ENCODE data around the gene NRG3. TPM values are rescaled to one million over a fixed set of nuclear protein-coding genes. Genes with fewer than 3 reads are reported as not detected.

NRG3 gene
- total RNA-seq, 1 experiment from 2014 or later = 0.08 TPM

DNA sequence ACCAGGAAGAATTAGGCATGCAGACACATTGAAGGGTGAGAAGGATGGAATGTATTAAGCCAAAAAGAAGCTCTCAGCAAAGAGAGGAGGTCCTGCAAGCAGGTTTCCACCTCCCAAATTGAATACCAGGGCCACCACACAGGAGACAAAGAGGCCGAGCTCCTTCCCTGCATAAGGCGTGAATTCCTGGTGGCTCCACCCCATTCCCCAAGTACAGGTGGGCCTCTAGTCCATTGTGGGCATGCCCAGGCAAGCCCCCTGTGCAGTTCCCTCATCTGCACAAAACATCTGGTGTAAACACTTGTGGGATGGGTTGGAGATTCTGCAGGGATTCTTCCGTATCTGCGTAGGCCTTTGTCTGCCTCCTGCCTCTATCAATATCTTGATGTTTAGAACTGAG, 817.5 kb downstream of the NRG3 start:
- H3K36me3 ChIP-seq (ENCODE audit: control insufficient read depth, insufficient read depth, low read length) = no peaks in the 10 kb centered on the region
- no peak for ATAC-seq
- no peaks in the 10 kb centered on the region for H3K4me1 ChIP-seq (ENCODE audit: control insufficient read depth, insufficient read depth, low read length)
- BruUV-seq (replicated peaks) = no TSS peak
- H3K9me3 ChIP-seq (ENCODE audit: control insufficient read depth, insufficient read depth, low read depth, low read length) = no peaks in the 10 kb centered on the region
- DNase-seq (ENCODE audit: low read depth, low spot score) = no peak
- intact Hi-C loops (cut with micrococcal nuclease; ENCODE audit: unreplicated experiment) (no loop called here), in situ Hi-C loops (cut with HindIII; ENCODE audit: low pct_unique_long_range_greater_than_20kb, low sequenced_read_pairs) (no loop called here)
- no peak overlapping the region for H3K4me3 ChIP-seq (ENCODE audit: low read depth in 2 of 2, low read length in 2 of 2)
- CTCF ChIA-PET = no interaction called here
- TF ChIP-seq, protein P1, sequence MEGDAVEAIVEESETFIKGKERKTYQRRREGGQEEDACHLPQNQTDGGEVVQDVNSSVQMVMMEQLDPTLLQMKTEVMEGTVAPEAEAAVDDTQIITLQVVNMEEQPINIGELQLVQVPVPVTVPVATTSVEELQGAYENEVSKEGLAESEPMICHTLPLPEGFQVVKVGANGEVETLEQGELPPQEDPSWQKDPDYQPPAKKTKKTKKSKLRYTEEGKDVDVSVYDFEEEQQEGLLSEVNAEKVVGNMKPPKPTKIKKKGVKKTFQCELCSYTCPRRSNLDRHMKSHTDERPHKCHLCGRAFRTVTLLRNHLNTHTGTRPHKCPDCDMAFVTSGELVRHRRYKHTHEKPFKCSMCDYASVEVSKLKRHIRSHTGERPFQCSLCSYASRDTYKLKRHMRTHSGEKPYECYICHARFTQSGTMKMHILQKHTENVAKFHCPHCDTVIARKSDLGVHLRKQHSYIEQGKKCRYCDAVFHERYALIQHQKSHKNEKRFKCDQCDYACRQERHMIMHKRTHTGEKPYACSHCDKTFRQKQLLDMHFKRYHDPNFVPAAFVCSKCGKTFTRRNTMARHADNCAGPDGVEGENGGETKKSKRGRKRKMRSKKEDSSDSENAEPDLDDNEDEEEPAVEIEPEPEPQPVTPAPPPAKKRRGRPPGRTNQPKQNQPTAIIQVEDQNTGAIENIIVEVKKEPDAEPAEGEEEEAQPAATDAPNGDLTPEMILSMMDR (IDR thresholded peaks at IDR 0.05) = no peak
- TF ChIP-seq SIN3A (IDR thresholded peaks at IDR 0.05; ENCODE audit: borderline replicate concordance, insufficient read depth, low read depth, low read length) (no peak), TCF7L2 (IDR thresholded peaks at IDR 0.05; ENCODE audit: low read depth, low read length) (no peak), POLR2AphosphoS5 (IDR thresholded peaks at IDR 0.05; ENCODE audit: low read depth, low read length) (no peak)
- TF ChIP-seq, protein P2, sequence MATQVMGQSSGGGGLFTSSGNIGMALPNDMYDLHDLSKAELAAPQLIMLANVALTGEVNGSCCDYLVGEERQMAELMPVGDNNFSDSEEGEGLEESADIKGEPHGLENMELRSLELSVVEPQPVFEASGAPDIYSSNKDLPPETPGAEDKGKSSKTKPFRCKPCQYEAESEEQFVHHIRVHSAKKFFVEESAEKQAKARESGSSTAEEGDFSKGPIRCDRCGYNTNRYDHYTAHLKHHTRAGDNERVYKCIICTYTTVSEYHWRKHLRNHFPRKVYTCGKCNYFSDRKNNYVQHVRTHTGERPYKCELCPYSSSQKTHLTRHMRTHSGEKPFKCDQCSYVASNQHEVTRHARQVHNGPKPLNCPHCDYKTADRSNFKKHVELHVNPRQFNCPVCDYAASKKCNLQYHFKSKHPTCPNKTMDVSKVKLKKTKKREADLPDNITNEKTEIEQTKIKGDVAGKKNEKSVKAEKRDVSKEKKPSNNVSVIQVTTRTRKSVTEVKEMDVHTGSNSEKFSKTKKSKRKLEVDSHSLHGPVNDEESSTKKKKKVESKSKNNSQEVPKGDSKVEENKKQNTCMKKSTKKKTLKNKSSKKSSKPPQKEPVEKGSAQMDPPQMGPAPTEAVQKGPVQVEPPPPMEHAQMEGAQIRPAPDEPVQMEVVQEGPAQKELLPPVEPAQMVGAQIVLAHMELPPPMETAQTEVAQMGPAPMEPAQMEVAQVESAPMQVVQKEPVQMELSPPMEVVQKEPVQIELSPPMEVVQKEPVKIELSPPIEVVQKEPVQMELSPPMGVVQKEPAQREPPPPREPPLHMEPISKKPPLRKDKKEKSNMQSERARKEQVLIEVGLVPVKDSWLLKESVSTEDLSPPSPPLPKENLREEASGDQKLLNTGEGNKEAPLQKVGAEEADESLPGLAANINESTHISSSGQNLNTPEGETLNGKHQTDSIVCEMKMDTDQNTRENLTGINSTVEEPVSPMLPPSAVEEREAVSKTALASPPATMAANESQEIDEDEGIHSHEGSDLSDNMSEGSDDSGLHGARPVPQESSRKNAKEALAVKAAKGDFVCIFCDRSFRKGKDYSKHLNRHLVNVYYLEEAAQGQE (IDR thresholded peaks at IDR 0.05; ENCODE audit: insufficient read depth in 1 of 2, low read depth in 2 of 2, low read length in 1 of 2) = no peak
- H3K27me3 ChIP-seq (ENCODE audit: control insufficient read depth, insufficient read depth, low read length) = no peaks in the 10 kb centered on the region
- POLR2A ChIA-PET = no interaction called here
- H3K27ac ChIP-seq (ENCODE audit: low read length) = no peak overlapping the region

DNA sequence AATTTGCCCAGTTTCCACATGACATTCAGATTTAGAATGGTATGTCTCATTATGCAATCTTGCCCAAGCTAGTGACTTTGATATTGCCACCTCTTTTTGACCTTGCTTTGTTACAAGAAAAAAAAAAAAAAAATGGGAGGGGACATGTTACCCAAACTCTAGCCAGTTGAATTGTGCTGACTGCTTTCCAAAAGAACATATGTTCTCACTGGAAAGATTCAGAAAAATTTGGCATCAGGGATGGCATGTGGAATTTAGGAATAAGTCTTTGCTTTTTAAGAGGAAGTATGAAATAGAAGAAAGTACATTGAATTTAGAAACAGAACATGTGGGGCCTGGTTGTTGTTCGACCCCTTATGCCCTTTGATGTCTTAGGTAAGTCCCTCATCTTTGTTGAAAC, 846.8 kb downstream of the NRG3 start:
- Histone ChIP-seq H3K27me3 (ENCODE audit: control insufficient read depth, insufficient read depth, low read length) (no peaks in the 10 kb centered on the region), H3K4me1 (ENCODE audit: control insufficient read depth, insufficient read depth, low read length) (no peaks in the 10 kb centered on the region), H3K27ac (ENCODE audit: low read length) (no peak overlapping the region), H3K9me3 (ENCODE audit: control insufficient read depth, insufficient read depth, low read depth, low read length) (no peaks in the 10 kb centered on the region), H3K4me3 (ENCODE audit: low read depth in 2 of 2, low read length in 2 of 2) (no peak overlapping the region), H3K36me3 (ENCODE audit: control insufficient read depth, insufficient read depth, low read length) (no peaks in the 10 kb centered on the region)
- POLR2A ChIA-PET = no interaction called here
- TF ChIP-seq POLR2AphosphoS5 (IDR thresholded peaks at IDR 0.05; ENCODE audit: low read depth, low read length) (no peak), TCF7L2 (IDR thresholded peaks at IDR 0.05; ENCODE audit: low read depth, low read length) (no peak), SIN3A (IDR thresholded peaks at IDR 0.05; ENCODE audit: borderline replicate concordance, insufficient read depth, low read depth, low read length) (no peak)
- TF ChIP-seq, protein P1 (IDR thresholded peaks at IDR 0.05) = no peak
- TF ChIP-seq, protein P2 (IDR thresholded peaks at IDR 0.05; ENCODE audit: insufficient read depth in 1 of 2, low read depth in 2 of 2, low read length in 1 of 2) = no peak
- in situ Hi-C loops (cut with HindIII; ENCODE audit: low pct_unique_long_range_greater_than_20kb, low sequenced_read_pairs) = no loop called here
- CTCF ChIA-PET = no interaction called here
- BruUV-seq (replicated peaks) = no TSS peak
- DNase-seq (ENCODE audit: low read depth, low spot score) = no peak
- intact Hi-C loops (cut with micrococcal nuclease; ENCODE audit: unreplicated experiment) = no loop called here
- no peak for ATAC-seq

All from Panc1 (cell line).